Activated effector memory CD4-positive, alpha-beta T cell treated with anti-CD3 and anti-CD28 coated beads, Interleukin-2, amount 50 U/mL, for 16 hours (primary cell): ENCODE measurements around the gene ARL14.
"Not testable (repeated sequence)": the region's sequence is repeated elsewhere in the genome, so short reads cannot be mapped to it uniquely, and the experiment has no call there.

Experiments
- DNase-seq: peaks from one replicate; pipeline ENCODE4 v3.0.0-alpha.2; 2020

The ARL14 gene

GRCh38 chr3:160678292-160678842, 1.4 kb downstream of the ARL14 start:
- no peak for DNase-seq

DNA sequence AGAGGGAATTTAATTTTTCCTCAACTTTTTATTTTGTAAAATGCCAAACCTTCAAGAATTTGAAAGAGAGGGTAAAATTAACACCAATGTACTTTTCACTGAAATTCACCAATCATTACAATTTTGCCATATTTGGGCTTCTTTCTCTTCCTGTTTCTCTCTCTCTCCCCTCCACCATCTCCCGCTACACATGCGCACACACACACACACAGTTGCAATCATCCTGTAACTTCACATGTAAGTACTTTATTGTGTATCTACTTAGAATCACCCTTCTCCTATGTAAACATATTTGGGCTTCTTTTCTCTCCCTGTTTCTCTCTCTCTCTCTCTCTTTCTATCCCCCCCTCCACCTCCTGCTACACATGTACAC, 7.4 kb downstream of the ARL14 start:
- DNase-seq, result no peak

DNA sequence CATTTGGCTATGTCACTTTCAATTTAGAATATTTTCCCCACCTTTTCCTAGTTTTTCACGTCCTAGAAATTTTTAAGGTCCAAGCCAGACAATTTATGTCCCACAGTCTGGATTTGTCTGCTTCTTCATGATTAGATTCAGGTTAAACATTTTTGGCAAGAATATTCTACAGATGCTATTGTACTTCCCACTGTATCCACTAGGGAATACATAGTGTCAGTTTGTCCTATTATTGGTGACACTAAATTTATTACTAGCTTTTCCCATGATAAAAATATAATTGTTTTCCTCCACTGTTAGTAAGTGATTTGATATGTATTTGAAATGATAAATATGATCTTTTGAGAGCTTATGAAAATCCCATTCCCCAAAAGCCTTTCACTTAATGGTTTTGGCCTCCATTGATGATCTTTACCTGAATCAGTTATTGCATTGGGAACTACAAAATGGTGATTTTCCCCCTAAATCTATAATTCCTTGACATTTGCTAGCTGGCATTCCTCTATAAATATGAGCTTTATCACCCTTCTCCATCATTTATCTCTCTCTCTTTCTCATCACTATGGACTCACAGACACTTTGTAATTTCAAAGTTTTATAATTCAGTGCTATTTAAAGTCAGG, 8.3 kb downstream of the ARL14 start:
- DNase-seq, result no peak

- no peak for DNase-seq
Measured at GRCh38 chr3:160686955-160687535, 10.1 kb downstream of the ARL14 start.

DNA sequence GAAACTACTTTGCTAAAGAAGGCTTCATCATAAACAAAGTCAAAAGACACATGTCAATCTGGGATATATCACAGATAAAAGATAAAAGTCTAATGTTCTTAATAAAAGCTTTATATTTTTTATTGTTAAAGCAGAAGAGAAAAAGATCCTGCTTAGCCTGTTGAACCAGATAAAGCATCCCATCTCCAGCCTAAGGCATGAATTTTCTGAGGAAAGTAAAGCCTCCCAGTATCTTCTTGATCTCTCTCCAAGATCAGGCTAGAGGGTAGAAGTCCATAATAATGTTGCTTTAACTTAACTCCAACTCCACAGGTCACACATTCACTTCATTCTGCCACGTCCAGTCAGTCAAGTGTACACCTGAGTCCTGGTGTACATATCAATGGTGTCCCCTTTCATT, 14.2 kb downstream of the ARL14 start:
- DNase-seq, result no peak

- DNase-seq, result no peak
Measured at GRCh38 chr3:160691962-160692361, 15.0 kb downstream of the ARL14 start.

DNA sequence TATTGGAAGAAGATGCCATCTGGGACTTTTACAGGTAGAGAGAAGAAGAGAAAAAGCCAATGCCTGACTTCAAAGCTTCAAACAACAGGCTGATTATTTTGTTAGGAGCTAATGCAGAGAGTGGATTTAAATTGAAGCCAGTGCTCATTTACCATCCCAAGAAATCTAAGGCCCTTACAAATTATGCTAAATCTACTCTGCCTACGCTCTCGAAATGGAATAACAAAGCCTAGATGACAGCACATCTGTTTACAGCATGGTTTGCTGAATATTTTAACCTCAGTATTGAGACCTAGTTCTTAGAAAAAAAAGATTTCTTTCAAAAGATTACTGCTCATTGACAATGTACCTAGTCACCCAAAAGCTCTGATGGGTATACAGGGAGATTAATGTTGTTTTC, 16.2 kb downstream of the ARL14 start:
- no peak for DNase-seq

DNA sequence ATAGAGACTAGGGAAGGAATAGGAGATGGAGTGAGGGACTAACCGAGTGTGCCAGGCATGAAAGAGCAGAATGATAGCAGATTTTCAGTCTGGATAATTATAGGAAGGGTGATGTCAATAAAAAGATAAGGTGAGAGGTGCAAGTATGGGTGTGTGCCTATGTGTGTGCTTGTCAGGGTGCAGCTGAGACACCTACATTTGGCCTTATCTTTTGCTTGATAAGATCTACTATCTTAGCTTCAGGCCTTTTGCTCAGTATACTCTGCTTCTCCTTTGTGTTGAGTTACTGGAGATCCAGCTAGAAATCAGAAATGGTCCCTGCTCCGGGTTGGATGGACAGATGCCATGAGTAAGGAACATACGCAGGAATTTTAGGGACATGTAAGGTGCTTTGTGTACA, 17.4 kb downstream of the ARL14 start:
- DNase-seq, result no peak

- no peak for DNase-seq
Measured at GRCh38 chr3:160695003-160695402, 18.0 kb downstream of the ARL14 start.

- no peak for DNase-seq
Measured at GRCh38 chr3:160695915-160696327, 19.0 kb downstream of the ARL14 start.

DNA sequence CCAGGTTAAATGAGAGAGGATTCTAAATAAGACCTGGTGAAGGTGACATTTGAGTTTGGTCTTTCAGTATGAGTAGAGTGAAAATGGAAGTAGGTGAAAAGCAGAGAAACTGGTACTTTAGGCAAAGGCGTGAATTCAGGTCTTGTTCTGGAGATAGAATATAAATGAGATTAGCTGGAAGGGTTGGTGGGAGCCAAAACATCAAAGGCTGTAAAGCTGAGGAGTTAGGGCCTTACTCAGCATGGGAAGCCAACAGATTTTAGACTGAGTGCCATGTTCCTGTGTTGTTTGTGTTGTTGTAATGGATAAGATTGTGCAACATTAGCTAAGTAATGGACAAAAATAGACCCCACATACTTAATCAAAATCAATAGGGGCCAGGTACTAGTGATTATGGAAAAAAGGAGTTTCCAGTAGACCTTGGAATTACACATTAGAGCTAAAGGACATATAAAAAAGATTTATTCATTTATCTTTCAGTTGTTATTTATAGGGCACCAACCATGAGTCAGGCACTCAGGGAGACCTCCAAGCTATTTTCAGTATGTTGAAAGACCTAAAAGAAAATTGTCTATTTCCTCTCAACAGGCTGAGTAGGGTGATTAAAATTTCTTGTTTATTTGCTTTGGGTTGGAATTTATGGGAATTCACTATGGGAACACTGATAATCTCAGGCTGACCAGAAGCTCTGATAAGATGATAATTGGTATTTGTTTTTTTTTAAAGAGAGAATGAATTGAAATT, 20.8 kb downstream of the ARL14 start:
- DNase-seq, result no peak

GRCh38 chr3:160698599-160699195, 21.7 kb downstream of the ARL14 start:
- DNase-seq, result no peak

DNA sequence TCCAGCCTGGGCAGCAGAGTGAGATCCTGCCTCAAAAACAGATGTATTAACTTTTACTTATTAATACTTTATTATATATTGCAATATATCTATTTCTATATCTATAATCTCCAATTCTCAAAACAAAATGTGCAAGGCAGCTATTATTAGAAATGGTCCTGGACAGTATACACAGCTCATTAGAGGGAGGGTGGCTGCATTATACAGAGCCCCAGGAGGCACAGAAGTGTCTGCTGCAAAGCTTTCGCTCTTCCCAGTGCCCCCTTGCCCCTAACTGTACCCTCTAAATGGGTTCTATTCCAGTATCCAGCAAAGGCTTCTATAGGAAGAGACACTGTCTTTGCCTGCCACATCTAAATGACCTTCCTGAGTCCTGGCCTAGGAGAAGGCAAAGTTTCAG, 24.5 kb downstream of the ARL14 start:
- no peak for DNase-seq

DNA sequence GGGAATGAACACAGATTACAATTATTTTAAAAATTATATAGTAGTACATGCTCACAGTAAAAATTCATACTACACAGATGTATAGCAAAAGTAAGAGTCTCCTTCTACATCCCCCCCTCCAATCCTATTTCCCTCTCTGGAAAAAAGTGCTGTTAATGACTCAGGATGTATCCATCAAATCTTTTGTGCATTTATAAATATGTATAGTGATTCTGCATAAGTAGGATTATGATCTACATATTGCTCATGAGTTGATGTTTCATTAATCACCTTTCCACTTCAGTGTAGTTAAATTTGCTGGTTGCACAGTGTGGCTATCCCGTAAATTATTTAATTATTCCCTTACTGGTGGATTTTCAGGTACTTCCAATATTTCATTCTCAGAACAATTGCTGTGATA, 25.3 kb downstream of the ARL14 start:
- no peak for DNase-seq

- no peak for DNase-seq
Measured at GRCh38 chr3:160703974-160704373, 27.0 kb downstream of the ARL14 start.

GRCh38 chr3:160707187-160707794, 30.3 kb downstream of the ARL14 start:
- DNase-seq, result no peak

GRCh38 chr3:160709477-160710182, 32.7 kb downstream of the ARL14 start:
- DNase-seq, result no peak

GRCh38 chr3:160713144-160713543, 36.2 kb downstream of the ARL14 start:
- not testable (repeated sequence) for DNase-seq

- no peak for DNase-seq
Measured at GRCh38 chr3:160719710-160720109, 42.8 kb downstream of the ARL14 start.

- no peak for DNase-seq
Measured at GRCh38 chr3:160720123-160720746, 43.3 kb downstream of the ARL14 start.

GRCh38 chr3:160722331-160722730, 45.4 kb downstream of the ARL14 start:
- DNase-seq, result no peak

DNA sequence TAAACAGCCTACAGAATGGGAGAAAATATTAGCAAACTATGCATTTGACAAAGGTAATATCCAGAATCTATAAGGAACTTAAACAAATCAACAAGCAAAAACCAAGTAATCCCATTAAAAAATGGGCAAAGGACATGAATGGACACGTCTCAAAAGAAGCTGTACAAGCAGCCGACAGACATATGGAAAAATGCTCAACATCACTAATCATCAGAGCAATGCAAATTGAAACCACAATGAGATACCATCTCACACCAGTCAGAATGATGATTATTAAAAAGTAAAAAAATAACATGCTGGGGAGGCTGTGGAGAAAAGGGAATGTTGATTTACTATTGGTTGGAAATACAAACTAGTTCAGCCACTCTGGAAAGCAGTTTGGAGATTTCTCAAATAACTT, 48.4 kb downstream of the ARL14 start:
- no peak for DNase-seq
